HG02840 (cell line): Measurements from ENCODE around the gene SYTL5.
"Not testable (repeated sequence)": the region's sequence is repeated elsewhere in the genome, so short reads cannot be mapped to it uniquely, and the experiment has no call there.

Experiments
- ATAC-seq: cut with Tn5 transposase; IDR thresholded peaks from one replicate; pipeline ENCODE4 v1.9.1; 2021; ENCODE audit warnings: mild to moderate bottlenecking, moderate library complexity, moderate number of reproducible peaks; ENCODE audit not compliant: unreplicated experiment, low FRiP score

SYTL5 gene

GRCh38 chrX:38006291-38006690, at the start of gene SYTL5:
SYTL5 (plus strand) TSS chrX:38006553; CDS start chrX:38033890, 27,337 bp downstream.
- no peak for ATAC-seq

GRCh38 chrX:37958525-37959211, 47.7 kb upstream of the SYTL5 start:
- ATAC-seq = no peak

DNA sequence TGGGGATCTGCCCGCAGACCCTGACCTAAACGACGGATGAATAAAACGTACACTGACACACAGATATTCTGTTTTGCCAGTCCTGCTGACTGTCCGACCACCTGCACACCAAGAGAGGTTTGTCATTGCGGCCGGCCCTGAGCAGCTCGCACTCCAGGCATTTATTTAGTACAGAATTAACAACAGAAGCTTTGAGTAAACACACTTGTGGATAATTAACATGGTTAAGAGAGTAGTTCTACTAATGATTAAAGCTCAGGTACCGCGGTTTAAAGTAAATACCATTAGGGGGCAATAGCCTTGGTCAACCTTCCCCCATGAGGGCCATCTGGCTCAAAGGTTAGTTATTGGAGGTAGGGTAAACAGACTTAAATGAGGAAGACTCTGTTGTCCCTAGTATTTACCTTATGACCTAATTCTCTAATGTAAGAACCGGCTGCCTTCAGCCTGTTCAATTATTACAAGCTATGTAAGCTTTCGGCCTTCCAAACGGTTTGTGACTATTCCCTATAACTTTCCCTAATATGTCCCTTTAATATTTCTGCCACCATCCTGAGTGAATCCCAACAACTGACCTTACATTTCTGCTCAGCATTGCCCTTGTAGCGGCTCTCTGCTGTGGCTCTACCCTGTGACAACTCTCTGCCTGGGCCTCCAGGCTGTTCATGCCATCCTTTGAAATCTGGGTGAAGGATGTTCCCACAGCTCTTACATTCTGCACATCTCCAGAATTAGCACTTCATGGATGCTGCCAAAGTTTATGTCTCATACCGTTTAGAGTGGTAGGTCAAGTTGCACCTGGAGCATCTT, 46.9 kb upstream of the SYTL5 start:
- no peak for ATAC-seq

- no peak for ATAC-seq
These were observed 45.2 kb upstream of the SYTL5 start for GRCh38 chrX:37961118-37961517.

- no peak for ATAC-seq
These were observed 38.6 kb upstream of the SYTL5 start for GRCh38 chrX:37967714-37968113.

DNA sequence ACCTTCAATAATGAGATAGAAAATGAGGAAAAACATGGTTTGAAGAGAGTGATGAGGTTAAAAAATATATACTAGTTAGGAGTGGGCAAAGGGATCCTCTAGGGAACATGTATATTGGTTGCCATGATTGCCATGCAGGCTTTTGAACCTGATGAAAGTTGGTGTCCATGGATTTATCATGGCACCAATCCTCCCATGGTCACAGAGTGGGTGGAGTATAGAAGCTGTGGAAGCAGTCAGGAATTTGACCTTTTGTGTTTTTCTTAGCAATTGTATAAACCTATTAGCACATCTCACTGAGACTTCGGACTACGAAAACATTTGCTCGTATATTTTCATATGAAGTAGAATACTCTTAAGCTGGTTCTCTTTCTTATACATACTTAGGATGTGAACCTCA, 30.9 kb upstream of the SYTL5 start:
- ATAC-seq = no peak

DNA sequence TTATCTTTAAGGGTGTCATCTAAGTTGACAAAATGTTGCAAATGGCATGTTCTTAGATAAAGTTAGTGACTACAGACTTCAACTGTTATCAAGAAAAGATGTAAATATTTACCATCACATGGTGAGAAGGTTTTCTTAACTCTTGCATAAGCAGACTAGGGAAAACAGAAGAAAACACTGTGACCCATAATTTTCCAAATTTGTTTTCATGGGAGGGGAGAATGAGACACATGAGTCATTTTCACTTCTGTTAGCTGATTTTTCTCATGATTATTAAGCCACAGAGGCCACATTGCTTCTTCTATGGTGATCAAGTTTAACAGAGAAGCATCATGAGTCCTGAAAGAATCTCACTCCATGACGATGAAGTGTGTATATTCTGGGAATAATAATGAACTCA, 30.2 kb upstream of the SYTL5 start:
- ATAC-seq = no peak

- ATAC-seq = no peak
These were observed 21.5 kb upstream of the SYTL5 start for GRCh38 chrX:37984880-37985279.

- ATAC-seq = no peak
These were observed 19.5 kb upstream of the SYTL5 start for GRCh38 chrX:37986893-37987292.

GRCh38 chrX:37989304-37989703, 17.0 kb upstream of the SYTL5 start:
- no peak for ATAC-seq

GRCh38 chrX:37991303-37991702, 15.1 kb upstream of the SYTL5 start:
- ATAC-seq = not testable (repeated sequence)

- ATAC-seq = no peak
These were observed 13.2 kb upstream of the SYTL5 start for GRCh38 chrX:37993176-37993575.

- no peak for ATAC-seq
These were observed 12.3 kb upstream of the SYTL5 start for GRCh38 chrX:37993837-37994619.

DNA sequence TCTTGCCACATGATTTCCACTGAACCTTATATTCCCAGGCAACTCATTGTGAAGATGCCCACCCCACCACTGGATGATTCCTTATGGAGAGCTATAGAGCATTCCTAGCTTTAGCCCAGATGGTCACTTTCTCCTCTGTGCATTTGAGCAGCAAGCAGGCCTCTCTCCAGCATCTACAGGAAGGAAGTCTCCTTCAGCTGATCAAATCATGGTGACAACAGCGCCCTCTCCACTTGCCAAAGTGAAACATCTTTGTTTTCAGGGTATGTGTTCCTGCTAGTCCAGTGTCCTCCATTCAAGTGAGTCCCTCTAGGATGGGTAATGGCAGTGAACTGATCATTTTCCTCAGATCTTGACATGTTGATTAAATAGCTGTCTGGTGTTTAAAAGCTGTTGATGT, 10.9 kb upstream of the SYTL5 start:
- ATAC-seq = no peak

DNA sequence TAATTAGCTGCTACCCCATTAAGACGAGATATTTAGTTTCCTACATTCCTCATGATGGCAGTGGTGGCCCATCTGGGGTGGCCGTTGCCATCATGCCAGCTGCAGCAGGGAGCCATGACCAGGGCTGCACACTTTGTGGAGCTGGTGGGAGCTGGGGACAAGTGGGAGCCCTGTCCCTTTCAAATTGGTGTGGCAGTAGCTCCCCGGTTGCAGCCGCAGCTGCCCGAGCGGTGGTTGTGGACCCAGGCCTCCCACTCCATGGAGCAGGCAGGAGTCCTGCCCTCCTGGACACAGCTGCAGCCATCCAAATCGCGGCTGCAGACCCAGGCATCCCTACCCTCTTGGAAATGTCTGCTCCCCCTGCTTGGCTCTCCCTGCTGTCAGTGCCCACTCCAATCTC, 9.3 kb upstream of the SYTL5 start:
- ATAC-seq = no peak

DNA sequence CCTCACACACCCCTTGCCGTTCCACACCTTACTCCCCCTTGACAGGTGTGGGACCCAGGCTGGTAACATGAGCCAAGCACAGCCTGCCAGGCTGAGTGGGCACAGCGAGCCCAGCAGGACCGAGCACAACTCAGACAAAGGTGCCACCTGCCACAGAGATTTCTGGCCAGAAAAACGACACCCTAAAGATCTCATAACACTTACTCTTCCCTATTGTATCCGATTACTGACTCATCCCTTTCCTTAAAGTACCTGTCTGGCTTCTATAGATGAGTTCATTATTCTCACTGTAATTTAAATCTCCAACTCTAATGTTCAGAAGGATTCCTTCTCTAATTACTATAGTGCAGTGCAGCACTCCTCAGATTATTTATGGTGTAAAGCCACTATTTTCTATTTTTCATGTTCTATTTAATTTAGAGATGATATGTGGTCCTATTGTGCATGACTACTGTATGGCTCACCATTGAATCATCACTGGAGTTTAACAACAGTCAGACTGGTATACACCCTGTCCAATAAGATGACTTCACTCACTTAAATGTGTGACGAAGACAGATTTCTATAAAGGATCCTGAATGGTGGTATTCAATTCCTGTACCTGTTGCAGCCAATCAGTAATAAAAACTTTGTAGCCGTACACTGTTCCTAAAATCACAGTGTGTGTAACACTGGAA, 7.6 kb upstream of the SYTL5 start:
- ATAC-seq = no peak

DNA sequence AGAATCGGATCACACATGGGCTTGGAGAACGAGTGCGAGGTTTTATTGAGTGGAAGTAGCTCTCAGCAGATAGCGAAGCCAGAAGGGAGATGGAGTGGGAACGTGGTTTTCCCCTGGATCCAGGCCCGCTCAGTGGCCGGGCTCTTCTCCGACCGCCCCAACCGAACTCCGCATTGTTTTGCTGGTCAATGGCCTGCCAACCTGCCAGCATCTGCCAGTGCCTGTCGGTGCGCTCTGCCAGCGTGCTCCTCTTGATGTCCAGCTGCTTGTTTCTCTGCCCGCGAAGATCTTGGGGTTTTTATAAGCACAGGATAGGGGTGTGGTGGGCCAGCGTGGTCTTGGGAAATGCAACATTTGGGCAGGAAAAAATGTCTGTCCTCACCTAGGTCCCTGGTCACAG, 5.6 kb upstream of the SYTL5 start:
- ATAC-seq = no peak

DNA sequence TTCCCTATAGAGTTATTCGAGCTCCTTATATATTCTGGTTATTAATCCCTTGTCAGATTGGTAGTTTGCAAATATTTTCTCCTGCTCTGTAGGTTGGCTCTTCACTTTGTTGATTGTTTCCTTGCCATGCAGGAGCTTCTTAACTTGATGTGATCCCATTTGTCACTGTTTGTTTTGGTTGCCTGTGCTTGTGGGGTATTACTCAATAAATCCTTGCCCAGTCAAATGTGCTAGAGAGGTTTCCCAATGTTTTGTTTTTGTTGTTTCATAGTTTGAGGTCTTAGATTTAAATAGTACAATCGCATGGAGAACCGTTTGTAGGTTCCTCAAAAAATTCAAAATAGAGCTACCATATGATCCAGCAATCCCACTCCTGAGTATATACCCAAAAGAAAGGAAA, 2.3 kb upstream of the SYTL5 start:
- no peak for ATAC-seq

- no peak for ATAC-seq
These were observed 425 bp downstream of the SYTL5 start for GRCh38 chrX:38006778-38007177.

- no peak for ATAC-seq
These were observed 2.3 kb downstream of the SYTL5 start for GRCh38 chrX:38008658-38009057.

- no peak for ATAC-seq
These were observed 3.3 kb downstream of the SYTL5 start for GRCh38 chrX:38009641-38010040.
